DND-41 (cell line): Measurements from ENCODE around the gene RAB8B.

ENCODE experiments used
- EZH2 ChIP-seq: IDR thresholded peaks from 3 replicates; pipeline ENCODE4 v1.6.1; 2012; ENCODE audit warnings: borderline replicate concordance, low read depth, mild to moderate bottlenecking, moderate library complexity, low read length, inconsistent platforms; ENCODE audit not compliant: severe bottlenecking
- TF ChIP-seq, protein P1 (sequence below): IDR thresholded peaks from 2 replicates; pipeline ENCODE4 v1.5.1; 2012; ENCODE audit warnings: borderline replicate concordance, low read length, moderate library complexity, mild to moderate bottlenecking; ENCODE audit not compliant: poor library complexity, severe bottlenecking; ENCODE audit errors: extremely low read depth

GRCh38 chr15:63186065-63186464 lies 3.3 kb upstream of the RAB8B start:
- TF ChIP-seq, protein P1, sequence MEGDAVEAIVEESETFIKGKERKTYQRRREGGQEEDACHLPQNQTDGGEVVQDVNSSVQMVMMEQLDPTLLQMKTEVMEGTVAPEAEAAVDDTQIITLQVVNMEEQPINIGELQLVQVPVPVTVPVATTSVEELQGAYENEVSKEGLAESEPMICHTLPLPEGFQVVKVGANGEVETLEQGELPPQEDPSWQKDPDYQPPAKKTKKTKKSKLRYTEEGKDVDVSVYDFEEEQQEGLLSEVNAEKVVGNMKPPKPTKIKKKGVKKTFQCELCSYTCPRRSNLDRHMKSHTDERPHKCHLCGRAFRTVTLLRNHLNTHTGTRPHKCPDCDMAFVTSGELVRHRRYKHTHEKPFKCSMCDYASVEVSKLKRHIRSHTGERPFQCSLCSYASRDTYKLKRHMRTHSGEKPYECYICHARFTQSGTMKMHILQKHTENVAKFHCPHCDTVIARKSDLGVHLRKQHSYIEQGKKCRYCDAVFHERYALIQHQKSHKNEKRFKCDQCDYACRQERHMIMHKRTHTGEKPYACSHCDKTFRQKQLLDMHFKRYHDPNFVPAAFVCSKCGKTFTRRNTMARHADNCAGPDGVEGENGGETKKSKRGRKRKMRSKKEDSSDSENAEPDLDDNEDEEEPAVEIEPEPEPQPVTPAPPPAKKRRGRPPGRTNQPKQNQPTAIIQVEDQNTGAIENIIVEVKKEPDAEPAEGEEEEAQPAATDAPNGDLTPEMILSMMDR, result no peak
- no peak for TF ChIP-seq EZH2
